Middle frontal gyrus (tissue), 1 donor: ENCODE measurements around the gene FAM217A.

Experiments
- DNase-seq: peaks from one replicate; pipeline ENCODE4 v3.0.0-alpha.2; 2015; ENCODE audit warnings: low spot score; ENCODE audit errors: extremely low spot score

The FAM217A gene

DNA sequence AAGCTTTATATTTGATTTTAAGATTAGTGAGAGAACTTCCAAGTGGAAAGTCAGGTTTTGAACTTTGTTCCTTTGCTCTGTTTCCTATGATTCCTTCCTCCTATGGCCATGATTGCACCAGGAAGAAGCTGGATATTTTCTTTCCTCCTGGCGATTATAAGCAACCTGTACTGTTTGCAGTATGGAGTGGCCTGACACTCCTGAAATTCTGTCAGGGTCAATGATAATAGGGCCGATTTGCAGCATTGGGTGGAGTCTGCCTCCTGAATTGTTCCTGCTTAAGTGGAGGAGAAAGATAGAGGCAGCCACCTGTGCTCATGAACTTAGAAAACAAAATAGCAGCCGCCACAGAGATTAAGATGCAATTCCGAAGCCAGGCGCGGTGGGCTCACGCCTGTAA, 9.8 kb upstream of the FAM217A start:
- no peak for DNase-seq

- DNase-seq = no peak
These were observed 6.4 kb upstream of the FAM217A start for GRCh38 chr6:4085332-4085700.

DNA sequence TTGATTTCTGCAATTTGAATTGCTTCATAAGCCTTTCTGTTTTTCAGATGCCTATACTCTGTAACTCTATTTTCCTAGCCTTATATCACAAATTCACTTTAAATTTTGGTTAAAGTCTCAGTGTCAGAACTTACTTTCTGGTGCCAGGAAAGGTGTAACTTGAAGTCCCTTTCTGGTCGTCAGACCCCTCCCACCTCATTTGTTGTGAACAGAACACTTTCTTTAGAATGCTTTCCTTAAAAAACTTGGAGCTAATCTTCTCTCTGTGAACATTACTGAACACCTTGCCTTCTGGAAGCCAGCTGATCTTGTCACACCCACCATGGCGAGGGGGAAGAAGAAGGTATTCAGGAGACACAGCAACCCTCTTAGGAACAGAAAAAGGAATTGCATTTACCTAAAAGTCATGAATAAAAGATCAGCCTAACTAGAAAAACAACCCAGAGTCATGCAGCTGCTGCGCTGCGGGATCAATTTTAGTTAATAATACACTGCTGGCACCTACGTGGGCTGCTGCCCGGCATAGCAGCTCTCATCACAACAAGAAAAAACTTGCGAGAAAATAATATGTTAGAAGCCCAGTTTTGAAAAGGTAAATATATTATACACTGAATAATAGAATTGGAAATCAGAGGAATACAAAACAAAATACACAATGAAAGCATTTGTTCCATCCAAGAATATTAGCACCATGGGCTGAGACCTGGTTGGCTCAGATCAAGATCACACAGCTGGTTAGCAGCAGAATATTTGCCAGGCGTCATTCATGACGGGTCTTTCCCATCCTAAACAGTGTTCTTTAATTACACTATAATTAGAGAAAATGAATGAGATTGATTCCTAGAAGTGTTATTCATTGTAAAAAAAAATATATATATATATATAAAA, 5.8 kb upstream of the FAM217A start:
- DNase-seq = no peak

GRCh38 chr6:4074478-4075235, 4.3 kb downstream of the FAM217A start:
- no peak for DNase-seq

- no peak for DNase-seq
These were observed 7.6 kb downstream of the FAM217A start for GRCh38 chr6:4071330-4071729.

- DNase-seq = no peak
These were observed 9.7 kb downstream of the FAM217A start for GRCh38 chr6:4069199-4069598.

- no peak for DNase-seq
These were observed 11.3 kb downstream of the FAM217A start for GRCh38 chr6:4067673-4068072.

DNA sequence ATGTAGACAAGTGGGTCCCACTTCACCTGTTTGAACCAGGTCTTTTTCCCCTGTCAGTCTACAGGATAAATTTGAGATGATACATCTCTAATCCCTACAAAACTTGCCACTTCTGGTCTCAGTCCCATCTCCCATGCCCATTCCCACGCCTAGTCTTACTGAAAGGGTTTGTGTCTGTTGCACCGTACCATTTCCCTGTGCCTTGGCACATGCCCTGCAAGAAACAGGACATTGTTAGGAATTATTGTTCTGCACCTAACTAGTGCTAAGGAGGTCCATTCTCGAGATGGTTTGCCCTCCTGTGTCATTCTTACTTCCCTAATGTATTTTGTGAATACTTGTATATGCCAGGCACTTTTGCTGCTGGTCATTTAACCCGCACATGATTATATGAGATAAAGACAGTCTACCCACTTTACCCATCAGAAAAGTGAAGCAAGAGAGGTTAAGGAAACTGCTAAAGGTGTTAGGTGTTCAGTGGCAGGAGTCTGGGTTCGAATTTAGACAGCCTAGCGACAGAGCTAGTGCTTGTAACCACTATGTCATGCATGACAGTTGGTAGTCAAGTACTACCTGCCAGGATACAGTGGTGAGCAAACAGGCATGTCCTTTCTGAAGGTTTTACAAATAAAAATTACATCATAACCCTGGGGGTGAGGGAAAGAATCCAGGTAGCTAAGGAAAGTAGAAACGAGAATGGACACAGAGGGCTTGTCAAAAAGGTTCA, 12.7 kb downstream of the FAM217A start:
- no peak for DNase-seq

DNA sequence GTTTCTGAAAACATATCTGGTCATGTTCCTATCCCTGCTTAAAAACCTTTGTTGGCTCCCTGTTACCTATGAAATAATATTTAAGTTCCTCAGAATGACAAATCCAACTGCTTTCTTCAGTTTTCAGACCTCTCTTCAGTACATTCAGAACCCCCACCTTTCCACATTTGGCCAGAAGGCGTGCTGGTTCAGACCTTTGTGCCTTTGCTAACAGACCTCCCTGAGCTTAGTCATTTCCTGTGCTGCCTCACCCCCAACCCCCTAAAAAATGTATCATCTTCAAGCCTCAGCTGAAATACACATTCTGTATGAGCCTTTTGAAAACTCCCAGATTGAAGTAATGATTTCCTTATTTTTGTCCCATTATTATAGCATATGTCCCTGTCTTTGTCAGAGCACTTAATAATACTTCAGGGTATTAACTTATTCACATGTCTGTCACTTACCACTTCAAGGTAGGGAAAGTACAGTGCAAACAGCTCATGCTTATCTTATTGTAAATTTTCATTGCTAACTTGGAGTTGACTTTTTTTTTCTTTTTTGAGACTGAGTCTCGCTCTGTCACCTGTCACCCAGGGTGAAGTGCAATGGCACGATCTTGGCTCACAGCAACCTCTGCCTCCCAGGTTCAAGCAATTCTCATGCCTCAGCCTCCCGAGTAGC, 19.7 kb downstream of the FAM217A start:
- DNase-seq = no peak

- DNase-seq = no peak
These were observed 21.9 kb downstream of the FAM217A start for GRCh38 chr6:4057036-4057435.

DNA sequence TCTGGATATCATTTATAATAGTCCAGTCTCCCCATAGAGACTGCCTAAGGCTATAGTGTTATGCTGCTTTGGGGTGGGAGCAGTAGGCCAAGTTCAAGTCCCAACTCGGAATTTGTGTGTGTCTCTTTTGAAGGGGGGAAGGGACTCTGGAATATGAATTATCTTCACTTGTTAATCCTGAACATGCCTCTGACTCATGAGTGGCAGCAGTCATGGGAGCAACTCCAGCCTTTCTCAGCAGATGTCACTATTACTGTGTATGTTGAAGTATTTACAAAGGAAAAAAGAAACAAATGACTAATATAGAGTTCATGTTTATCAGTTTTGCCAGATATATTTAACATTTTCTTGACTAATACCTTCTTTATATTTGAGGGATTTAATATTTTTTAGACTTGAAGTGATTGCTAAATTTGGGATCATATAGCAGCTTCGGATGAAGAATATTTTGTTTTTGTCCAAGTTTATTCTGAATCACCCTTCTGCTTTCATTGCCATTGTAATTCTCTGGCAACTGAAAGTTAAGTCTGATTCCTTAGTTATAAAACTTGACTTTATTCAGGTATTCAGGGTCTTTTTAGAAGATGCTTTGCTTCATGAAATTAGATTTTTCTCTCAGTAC, 23.4 kb downstream of the FAM217A start:
- no peak for DNase-seq

DNA sequence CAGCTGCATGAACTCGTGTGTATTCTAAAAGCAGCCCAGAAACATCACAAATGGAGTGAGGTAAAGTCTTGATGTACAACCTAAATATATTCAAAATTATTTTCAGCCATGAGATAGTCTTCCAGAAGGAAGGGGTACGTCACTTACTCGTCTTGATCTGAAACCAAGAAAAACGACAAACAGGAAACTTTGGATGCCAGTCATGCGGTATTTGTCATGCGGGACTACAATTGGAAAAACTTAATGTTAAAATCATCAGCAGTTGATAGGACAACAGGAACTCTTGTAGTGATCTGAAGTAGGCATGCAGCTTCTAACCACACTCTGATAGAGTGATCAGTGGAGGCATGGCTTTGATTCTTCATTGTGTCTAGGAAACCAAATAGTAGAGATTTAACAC, 29.7 kb downstream of the FAM217A start:
- no peak for DNase-seq

DNA sequence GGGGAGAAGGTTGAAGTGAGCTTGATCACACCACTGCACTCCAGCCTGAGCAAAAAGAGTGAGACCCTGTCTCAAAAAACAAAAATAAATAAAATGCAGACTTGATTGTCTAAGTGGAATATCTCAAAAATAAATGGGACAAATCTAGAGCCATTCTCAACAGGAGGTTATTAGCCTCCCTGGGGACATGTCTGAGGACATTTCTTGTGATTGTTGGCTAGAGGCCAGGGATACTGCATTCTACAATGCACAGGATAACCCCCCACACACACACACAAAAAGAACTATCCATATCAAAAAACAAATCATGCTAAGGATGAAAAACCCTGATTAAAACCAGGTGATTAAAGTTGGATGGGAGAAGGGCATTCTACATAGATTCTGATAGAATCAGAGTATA, 37.5 kb downstream of the FAM217A start:
- no peak for DNase-seq

DNA sequence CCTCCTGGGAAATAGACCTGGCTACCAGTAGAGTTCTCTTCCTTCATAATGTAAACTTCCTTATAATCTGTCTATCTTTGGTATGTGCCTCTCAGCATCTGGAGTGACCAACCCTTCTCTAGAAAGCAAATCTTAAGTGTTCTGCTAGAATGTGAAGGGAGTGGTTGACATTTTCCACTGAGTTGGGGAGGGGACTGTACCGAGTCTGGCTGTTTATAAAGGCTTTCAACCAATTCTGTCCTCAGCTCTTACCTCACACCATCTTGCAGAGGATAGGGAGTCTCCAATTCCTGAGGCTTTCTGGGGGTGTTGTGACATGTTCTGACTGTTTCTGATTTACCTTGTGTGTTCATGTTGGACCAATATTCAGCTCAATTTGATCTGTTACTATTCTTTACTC, 39.6 kb downstream of the FAM217A start:
- no peak for DNase-seq

DNA sequence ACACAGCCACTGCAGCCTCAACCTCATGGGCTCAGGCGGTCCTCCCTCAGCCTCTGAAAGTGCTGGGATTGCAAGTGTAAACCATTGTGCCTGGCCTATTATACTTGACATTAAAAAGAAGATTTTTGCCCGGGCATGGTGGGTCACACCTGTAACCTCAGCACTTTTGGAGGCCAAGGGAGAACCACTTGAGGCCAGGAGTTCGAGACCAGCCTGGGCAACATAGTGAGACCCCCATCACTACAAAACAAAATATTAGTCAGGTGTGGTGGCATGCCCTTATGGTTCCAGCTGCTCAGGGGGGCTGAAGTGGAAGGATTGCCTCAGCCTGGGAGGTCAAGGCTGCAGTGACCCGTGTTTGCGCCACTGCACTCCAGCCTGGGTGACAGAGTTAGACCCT, 42.4 kb downstream of the FAM217A start:
- no peak for DNase-seq

DNA sequence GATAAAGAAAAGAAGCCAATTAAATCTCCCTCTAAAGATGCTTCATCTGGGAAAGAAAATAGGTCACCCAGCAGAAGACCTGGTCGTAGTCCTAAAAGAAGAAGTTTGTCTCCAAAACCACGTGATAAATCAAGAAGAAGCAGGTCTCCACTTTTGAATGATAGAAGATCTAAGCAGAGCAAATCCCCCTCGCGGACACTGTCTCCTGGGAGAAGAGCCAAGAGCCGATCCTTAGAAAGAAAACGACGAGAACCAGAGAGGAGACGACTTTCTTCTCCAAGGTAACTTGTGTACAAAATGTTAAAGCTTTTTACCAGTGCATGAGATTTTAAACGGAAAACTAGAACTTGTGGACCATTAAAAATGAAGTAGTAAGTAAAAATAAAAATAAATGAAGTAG, 46.5 kb downstream of the FAM217A start:
- no peak for DNase-seq

GRCh38 chr6:4031442-4031841, 47.5 kb downstream of the FAM217A start:
- no peak for DNase-seq

GRCh38 chr6:4030669-4031068, 48.3 kb downstream of the FAM217A start:
- no peak for DNase-seq

GRCh38 chr6:4029687-4030086, 49.2 kb downstream of the FAM217A start:
- DNase-seq = no peak

- no peak for DNase-seq
These were observed 50.9 kb downstream of the FAM217A start for GRCh38 chr6:4028051-4028450.

DNA sequence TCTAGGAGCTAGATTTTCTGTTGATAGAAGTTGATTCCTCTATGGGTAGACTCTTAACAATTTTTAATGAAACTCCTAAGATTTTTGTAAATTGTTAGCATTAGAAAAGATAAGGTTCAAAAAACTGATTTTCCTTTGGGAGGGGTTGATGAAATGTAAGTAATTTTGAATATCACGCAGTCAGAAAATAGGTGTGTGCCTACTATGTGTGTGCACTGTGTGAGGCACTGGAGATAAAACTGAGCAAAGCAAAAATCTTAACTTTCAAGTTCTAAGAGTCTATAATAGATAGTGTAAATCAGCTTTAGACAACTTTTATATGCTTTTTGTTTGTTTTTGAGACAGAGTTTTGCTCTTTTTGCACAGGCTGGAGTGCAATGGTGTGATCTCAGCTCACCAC, 53.3 kb downstream of the FAM217A start:
- DNase-seq = no peak
